DMS114 treated with DMSO at 0.1 percent for 48 hours (cell line): Measurements from ENCODE around the gene LHX2.
"Not testable (repeated sequence)": the region's sequence is repeated elsewhere in the genome, so short reads cannot be mapped to it uniquely, and the experiment has no call there.

Source experiments
- DNase-seq: peaks from one replicate; lab custom pipeline; 2025; ENCODE audit not compliant: unreplicated experiment; lab: John Stamatoyannopoulos, UW

LHX2 gene, protein sequence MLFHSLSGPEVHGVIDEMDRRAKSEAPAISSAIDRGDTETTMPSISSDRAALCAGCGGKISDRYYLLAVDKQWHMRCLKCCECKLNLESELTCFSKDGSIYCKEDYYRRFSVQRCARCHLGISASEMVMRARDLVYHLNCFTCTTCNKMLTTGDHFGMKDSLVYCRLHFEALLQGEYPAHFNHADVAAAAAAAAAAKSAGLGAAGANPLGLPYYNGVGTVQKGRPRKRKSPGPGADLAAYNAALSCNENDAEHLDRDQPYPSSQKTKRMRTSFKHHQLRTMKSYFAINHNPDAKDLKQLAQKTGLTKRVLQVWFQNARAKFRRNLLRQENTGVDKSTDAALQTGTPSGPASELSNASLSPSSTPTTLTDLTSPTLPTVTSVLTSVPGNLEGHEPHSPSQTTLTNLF

GRCh38 chr9:124011460-124012301, at the start of gene LHX2:
LHX2 (plus strand) TSS chr9:124011768; CDS start chr9:124012349, 581 bp downstream.
- peak; percentile 90 for DNase-seq

DNA sequence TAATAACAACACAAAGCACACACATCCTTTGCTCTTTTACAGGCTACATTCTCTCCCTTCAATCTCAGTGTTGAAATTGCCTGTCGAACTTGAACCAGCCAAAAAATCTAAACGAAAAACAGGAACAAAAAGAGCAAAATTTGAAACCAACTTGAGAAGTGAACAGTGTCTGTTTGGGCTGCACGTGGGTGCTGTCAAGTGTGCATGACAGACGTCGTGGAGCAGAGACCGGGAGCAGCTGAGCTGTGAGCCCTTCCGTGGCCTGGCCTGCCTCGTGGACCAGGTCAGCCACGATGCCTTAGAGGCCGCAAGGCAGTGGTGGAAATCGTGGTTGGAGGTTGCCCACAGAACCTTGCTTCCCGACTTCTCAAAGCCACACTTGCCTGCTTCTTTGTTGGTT, 46.8 kb upstream of the LHX2 start:
- no peak for DNase-seq

DNA sequence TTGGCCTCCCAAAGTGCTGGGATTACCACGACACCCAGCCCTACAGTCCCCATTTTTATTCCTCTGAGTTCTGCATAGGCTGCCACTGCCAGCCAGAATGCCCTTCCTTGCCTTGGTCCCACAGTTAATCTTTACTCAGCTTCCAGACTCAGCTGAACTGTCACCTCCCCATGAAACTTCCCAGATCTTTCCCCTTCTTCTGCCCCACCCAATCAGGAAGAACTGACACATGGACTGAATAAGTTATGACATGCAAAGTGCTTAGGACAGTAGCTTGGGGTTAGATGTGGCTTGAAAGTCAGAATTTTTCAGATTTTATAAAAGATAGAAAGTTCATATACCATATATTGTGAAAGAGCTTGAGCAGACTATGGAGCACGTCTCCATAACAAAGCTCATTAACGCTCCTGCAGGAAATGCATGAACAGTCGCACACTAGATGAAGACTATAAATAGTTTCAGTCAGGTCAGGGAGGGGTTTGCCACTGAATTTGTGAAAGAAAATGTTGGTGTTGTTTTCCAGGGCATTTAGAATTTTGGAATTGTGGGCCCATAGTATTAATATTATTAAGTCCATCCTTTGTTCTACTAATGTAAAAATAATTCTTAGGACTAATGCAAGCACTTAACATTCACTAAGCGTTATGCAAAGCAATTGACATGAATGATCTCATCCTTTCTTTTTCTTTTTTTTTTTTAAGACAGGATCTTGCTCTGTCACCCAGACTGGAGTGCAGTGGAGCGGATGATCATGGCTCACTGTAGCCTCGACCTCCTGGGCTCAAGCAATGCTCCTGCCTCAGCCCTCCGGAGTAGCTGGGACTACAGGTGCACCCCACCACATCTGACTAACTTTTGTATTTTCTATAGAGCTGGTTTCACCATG, 45.5 kb upstream of the LHX2 start:
- no peak for DNase-seq

DNA sequence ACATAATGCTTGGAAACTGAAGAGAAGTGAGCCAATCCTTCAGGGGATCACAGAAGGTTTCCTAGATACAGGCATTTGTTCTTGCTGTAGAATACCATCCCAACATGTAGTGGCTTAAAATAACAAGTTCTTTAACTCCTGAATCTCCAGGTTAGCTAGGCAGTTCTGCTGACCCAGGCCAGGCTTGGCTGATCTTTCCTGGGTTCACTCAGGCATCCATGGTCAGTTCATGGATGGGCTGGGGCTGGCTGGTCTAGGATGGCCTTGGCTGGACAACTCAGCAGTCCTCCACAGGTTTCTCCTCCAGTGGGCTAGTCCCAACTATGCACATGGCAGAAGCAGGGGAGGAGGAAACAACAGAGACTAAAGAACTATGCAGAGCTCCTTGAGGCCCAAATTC, 44.2 kb upstream of the LHX2 start:
- no peak for DNase-seq

DNA sequence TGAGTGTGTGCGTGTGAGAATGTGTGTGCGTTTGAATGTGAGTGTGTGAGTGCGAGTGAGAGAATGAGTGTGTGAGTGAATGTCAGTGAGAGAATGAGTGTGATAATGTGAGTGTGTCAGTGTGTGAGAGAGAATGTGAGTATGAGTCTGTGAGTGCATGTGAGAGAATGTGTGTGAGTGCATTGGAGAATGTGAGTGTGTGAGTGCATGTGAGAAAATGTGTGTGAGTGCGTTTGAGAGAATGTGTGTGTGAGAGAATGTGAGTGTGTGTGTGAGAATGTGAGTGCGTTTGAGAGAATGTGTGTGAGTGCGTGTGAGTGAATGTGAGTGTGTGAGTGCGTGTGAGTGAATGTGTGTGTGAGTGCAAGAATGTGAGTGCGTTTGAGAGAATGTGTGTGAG, 39.0 kb upstream of the LHX2 start:
- DNase-seq = no peak

DNA sequence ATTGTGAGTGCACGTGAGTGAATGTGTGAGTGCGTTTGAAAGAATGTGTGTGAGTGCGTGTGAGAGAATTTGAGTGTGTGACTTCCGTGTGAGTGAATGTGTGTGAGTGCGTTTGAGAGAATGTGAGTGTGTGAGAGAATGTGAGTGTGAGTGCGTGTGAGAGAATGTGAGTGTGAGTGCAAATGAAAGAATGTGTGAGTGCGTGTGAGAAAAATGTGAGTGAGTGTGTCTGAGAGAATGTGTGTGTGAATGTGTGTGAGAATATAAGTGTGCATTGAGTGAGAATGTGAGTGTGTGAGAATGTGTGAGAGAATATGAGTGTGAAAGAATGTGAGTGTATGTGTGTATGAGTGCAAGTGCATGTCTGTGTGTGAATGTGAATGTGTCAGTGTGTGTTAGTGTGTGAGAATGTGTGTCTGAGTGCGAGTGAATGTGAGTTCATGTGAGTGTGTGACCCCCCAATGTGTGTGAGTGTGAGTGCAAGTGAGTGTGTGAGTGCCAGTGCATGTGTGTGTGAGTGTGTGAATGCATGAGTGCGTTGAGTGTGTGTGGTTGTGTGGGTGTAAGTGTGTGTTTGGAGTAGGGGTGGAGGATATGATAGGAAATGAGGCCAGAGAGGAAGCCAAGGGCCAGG, 37.9 kb upstream of the LHX2 start:
- DNase-seq = no peak

- DNase-seq = no peak
Measured at GRCh38 chr9:123974471-123974870, 37.1 kb upstream of the LHX2 start.

- no peak for DNase-seq
Measured at GRCh38 chr9:123975871-123976270, 35.7 kb upstream of the LHX2 start.

- DNase-seq = not testable (repeated sequence)
Measured at GRCh38 chr9:123976579-123976978, 35.0 kb upstream of the LHX2 start.

DNA sequence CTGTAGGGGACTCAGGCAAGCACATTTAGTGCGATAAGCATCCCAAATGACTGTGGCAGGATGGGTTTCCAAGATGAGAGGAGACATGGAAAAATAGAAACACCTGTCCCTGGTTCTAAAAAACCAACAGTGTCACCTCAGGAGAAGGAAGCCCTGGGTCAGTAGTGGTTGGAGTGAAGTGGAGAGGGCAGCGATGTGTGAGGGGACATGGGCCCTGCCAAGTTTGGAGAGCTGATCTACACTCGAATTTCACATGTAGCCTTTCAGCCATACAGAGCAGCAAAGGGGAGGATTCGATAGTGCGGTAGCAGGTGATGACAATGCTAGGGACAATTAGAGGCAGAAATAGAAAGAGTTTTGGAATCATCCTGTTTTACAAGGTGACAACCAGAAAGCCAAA, 32.6 kb upstream of the LHX2 start:
- DNase-seq = no peak

GRCh38 chr9:123982535-123982934, 29.0 kb upstream of the LHX2 start:
- no peak for DNase-seq

- no peak for DNase-seq
Measured at GRCh38 chr9:123983047-123983446, 28.5 kb upstream of the LHX2 start.

GRCh38 chr9:123984802-123985201, 26.8 kb upstream of the LHX2 start:
- DNase-seq = no peak

DNA sequence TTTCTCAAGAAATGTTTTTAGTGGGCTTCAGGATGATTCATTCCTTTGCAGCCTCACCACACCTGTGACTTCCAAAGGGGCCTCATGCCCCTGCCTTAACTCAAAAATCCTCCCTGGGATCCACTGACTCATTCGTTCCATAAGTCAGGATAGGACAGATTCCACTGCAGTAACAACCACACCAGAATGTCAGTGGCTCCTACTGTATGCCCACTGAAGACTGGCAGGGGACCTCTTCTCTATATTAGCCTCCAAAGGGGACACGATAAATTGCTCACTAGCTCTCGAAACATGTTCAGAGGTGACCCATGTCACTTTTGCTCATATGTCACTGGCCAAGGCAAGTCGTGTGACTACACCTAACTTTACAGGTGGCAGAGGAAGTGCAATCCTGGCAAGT, 25.7 kb upstream of the LHX2 start:
- DNase-seq = no peak

DNA sequence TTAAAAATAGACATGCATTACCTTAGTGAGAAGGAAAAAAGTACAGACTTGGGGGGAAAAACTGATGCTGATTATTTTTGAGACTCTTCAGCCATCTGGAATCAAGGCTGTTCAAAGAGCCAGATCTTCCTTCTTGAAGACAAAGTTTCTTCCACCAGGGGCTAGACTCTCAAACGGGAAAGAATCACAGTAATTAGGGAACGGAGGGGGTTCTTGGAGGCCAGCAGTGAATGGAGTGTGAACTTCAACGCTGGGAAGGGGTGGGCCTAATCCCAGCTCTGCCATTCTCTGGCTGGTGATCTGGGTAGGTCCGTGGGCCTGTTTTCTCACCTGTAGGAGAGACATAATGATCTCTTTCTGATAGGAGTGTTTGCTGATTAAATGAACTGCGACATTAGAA, 21.1 kb upstream of the LHX2 start:
- no peak for DNase-seq

DNA sequence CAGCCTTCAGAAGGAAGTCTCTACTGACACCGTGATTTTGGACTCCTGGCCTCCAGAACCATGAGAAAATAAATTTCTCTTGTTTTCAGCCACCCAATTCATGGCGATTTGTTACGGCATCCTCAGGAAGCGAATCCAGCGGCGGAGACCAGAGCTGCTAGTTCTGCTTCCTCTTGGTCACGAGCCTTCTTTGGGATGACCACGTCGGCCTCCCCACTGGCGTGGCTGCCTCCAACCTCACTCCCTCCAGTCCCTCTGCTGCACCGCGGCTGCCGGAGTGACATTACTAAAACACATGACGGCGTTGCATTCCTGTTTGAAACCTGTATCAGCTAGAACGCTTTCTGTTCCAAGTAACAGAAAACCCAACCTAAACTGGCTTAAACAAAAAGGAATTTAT, 18.9 kb upstream of the LHX2 start:
- DNase-seq = not testable (repeated sequence)

- DNase-seq = no peak
Measured at GRCh38 chr9:123996731-123997421, 14.7 kb upstream of the LHX2 start.

DNA sequence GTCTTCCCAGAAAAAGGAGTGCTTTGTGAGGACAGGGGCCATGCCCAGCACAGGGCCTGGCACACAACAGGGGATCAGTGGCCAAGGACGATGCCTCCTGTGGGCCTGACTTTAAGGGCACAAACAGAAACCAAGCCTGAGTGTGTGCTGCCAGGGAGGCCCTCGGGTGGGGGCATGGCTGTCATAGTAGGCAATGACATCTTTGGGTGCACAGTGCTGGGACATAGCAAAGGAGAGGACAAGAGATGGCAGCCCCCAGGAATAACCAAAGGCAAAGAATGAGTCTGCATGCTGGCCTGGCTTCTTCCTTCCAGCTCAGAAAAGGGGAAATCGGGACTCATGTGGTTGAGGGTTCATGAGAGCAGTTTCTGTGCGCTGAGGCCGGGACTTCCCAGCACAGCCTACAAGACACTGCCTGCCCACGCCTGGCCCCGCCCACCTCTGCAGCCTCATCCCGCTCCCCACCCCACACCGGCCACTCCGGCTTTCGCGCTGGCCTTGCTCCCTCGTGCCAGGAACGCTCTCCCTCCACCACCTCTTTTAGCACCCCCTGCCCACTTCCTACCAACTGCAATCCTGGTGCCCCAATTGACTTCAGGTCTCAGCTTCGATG, 13.8 kb upstream of the LHX2 start:
- no peak for DNase-seq

DNA sequence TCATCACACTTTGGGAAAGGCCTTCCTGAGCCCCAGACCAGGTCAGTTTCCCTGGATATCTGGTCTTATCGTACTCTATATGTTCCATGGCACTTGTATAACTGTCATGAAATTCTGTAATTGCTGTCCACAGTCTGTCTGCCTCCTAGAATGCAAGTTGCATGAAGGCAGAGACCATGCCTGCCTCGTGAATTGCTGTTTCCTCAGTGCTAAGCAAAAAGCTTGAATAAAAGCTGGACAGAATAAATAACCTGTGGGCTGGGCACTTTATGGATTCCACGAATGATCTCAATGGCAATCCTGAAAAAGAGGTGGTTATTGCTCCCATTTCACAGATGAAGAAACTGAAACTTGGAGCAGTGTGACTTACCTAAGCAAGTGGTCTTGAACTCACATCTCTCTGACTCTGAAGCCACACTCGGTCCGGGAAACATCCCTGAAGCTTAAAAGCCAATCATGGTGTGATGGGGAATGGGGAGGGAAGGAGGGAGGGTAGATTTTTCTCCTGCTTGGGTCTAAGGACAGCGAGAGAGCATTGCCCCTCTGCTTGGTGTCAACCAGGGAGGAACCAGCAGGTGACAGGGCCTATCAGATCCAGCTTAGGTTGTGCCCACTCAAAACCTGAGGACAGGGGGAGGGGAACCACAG, 13.2 kb upstream of the LHX2 start:
- DNase-seq = no peak
